ENCODE data around the gene SLC8A1.

The SLC8A1 gene

DNA sequence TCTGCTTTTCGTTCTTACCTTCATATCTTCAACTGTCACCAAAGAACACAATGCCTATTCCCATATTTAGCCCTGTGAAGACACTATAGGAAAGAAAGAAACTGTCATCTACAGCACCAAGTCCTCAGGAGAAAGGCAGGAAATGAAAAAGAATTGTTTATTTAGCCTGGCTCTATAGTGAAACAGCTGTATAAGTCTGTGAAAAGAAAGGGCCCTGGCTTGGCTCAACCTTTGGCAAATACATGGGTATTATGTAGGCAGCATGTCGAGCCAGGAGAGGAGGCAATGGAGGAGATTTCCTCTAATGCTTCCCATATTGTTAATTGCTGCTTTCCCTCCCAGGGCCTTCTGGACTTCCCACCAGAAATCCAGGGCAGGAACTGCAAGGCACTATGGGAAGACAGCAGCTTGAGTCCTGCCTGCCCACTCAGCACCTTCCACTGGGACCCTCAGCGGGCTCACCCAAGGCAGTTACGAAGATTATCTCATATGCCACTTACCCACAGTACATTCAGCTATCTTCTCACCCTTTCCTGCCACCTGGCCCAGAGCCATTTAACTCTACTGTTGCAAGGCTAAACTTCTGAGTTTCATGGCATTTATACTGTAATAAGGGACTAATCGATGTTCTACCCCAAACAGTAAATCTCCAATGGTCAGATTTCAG, 30.1 kb downstream of the SLC8A1 start:
- no peak for DNase-seq (ENCODE audit: low spot score)

DNA sequence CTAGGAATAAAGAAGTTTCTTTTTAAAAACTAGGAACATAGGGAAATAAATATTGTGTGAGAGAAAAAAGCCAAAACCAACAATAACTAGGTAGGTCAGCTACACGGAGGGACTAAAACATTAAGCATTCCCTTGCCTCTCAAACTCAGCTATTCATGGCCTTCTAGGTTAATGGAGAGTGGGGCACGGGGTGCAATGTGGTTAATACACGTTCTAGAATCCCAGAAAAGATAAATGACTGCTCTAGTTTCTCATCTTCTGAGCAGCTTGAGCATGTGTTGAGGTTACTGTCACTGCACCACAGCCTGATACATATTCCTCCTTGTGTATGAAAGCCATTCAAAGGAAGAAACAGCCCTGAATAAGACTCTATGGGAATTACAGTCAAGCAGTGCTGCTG, 31.4 kb downstream of the SLC8A1 start:
- no peak for DNase-seq (ENCODE audit: low spot score)

DNA sequence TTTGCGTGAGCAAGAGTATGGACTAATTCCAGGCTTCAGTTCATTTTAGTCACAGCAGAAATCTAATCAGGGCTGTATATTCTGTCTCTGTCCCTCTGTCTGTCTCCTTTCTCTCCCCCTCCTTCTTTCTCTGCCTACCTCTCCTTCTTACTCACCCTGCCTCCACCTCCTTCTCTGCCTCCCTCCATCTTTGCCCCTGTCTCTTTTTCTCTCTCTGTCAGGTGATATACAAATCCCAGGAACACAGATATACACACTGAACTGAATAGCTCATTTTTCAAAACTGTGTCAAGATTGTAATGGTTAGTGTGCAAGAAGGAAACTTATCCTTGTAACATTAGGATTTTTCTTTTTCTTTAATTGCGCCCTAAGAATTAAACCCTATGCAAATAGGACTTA, 32.5 kb downstream of the SLC8A1 start:
- DNase-seq (ENCODE audit: low spot score), result no peak

DNA sequence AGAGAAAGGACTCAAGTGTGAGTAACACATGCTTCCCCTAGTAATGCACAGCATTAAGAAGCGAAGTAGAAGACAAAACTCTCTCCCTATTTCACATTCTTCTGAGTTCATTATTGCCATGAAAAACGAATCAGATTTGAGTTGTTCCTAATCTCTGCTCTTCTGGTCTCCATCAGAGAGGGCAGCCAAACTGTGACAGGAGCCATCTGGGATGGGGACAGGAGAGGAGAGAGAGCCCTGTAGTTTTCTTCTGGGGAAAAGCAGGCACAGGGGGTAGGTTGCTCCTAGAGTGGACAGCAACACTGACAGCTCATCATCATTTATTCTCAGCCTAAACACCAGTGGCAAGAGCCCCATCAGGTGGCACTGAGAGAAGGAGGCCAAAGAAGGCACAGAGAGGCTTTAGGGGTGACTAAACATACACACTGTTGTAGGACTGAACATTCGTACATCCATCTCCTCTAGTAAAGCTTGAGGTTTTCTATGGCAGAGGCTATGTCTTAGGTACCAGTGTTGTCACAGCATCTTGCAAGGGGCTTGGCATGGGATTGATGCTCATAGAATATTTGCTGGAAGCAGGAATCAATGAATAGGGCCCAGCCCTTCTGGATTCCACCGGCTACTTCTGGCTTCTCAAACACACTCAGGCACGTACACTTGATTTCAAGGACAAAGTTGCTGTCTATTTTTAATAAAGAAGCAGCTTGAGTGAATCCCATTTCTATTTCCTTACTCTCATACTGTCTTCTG, 33.1 kb downstream of the SLC8A1 start:
- DNase-seq (ENCODE audit: low spot score), result no peak

DNA sequence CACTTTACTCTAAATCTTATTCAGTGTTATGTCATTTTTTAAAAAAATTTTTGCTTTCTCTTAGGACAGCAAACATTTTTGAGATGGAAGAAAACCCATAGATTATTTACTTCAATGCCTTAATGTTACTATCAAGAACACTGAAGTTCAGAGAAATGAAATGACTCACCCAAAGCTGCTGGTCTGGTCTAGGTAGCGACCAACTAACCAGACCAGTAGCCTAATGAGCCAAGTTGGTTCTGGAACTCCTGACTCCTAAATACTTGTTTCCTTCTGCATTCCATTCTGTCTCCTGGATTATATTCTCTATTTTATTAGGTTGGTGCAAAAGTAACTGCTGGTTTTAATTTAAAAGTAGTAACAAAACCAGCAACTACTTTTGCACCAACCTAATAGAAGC, 35.4 kb downstream of the SLC8A1 start:
- DNase-seq (ENCODE audit: low spot score), result no peak

DNA sequence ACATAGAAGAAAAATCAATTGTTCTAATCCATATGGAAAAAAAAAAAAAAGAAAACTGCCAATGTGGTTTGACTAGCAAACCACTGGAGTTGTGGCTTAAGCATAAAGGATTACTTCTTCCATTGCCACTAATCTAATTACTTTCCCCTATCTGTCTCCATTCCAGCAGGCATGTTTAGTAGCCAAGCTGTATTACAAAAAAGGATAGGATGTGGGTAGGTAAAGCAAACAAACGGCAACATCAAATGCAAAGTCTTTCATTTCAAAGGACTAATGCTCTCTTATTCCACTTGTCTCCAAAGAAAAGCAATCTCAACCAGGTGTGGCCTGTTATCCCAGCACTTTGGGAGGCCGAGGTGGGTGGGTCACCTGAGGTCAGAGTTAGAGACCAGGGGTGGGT, 36.5 kb downstream of the SLC8A1 start:
- DNase-seq (ENCODE audit: low spot score), result no peak

DNA sequence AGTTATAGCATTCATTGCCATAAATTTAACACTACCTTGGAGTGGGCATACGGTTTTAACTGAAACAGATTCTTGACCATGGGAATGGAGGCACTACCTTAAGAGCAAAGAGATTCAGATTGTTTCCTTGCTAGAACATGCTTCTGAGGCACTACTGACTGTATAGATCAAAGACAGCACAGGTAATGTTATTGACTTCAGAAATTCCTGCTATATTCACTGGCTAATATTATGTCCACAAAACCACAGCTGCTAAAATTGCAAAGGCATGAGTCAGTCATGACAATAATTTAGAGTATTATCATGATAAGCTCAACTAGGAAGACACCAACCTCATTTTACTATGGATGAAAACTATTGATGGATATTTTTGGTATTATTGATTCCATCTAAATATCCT, 39.4 kb downstream of the SLC8A1 start:
- DNase-seq (ENCODE audit: low spot score), result no peak

DNA sequence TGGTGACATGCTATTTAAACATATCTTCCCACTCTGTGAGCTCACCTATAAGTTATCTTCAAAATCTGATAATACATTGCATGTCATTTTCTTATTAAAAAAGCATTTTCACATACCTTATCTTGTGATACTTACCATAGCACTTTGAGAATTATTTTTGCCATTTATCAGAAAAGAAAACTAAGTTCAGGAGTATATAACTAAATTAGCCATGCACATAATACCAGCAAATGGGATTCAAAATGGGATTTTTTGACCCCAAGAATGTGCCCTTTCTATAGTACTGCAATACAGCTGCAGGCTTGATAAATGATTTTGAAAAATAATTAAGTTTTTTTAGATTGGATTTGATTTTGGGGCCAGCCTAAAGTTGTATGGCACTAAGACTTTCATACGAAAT, 41.2 kb downstream of the SLC8A1 start:
- no peak for DNase-seq (ENCODE audit: low spot score)

DNA sequence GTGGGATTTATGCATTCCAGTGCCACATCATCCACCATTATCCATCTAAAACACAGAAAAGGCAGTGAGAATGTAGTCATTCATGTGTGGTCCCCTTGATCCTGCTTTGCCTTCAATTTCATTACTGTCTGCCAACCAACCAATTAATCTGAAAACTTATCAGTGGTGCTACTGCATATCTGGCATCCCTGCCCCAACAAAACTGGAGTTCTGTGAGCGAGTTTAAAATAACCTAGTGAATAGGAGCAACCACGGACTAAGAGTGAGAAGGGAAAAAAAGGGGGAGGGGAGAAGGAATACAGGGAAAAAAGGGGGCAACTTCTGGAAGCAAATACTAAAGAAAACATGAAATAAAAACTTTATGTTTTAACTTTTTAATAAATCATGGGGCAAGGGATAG, 42.2 kb downstream of the SLC8A1 start:
- no peak for DNase-seq (ENCODE audit: low spot score)

DNA sequence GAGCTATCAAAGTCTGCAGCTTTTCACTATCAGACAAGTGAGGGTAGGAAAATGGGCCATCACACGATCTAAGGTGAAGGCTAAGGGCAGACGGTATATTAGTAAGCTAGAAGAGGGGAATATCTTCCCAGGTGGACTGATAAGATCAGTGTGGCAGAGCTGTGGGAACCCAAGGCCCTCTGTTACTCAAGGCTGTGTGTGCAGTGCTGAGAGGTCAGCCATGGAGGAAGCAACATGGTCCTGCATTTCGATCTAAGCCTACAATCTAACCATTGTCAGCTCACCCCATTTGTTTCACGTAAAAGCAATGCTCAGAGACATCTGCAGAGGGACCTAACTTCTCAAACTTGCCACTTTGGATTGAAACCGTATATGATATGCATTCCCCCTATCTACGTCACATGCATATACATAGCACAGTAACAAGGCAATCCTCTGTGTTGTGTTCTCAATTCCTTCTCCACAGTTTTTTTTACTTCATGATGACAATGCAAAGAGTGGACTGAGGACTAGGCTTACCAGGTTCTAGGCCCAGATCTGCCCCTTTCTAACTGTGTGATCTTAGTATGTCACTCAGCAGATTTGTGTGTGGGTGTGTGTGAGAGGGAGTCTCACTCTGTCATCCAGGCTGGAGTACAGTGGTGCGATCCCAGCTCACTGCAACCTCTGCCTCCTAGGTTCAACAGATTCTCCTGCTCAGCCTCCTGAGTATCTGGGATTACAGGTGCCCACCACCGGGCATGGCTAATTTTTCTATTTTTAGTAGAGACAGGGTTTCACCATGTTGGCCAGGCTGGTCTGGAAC, 45.2 kb downstream of the SLC8A1 start:
- DNase-seq (ENCODE audit: low spot score), result no peak

DNA sequence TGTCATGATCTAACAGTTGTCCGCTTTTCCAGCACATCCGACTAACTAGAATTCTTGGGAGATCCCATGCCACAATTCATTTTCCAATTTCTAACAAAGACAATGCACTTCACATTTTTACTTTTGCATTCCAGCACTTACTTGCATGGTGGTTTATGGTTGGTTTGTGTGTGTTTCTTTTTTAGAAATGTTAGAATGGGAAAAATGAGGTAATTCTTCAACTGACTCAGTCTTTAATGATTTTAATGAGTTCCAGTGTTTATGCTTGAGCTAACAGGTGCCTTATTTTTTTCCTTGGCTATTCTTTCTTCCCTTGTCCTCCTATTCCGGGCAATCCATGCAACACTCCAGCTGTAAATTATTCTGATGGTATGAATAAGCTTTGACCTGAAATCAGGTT, 46.4 kb downstream of the SLC8A1 start:
- no peak for DNase-seq (ENCODE audit: low spot score)

DNA sequence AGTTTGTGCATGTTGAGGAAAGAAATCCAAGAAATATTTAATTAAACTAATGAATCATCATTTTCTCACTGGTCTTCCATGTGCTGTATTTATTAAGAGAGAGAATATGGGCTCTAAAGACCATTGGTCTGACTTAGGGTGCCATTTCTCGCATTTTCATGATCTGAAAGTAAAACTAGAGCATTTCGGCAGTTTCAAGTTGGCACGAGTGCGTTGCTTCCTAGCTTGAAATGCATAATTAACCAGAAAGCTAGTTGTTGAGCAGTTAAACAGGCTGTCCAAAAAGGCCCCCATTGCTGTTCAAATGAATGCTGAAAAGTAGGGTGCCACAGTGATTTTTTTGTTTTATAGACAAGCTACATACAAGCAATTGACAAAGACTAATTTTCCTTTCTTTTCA, 47.4 kb downstream of the SLC8A1 start:
- no peak for DNase-seq (ENCODE audit: low spot score)

DNA sequence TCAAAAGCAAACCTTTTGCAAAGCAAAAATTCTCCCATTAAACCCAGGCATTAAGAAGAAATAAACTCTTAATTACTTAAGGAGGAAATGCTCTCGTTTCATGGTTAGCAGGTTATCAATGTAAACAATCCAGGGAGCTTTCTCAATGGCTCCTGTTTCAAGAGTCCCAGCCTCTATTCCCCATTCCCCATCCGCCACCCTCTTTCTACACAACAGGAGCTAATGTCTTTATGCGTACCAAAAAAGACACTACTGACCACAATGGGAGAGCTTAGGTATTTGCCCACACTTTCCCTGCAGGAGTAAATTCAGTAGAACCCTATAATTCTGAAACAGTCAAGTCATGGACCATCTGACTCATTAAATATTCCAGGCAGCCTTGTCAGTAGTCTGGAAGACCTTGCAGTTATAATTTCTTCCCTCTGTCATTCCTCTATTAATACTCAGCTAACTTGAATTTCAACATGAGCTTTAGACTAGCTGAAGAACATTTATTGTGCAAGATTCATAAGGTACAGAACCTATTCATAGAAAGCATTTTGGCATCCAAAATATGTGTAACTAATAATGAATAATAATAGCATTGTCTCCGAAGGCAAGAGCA, 48.6 kb downstream of the SLC8A1 start:
- no peak for DNase-seq (ENCODE audit: low spot score)

DNA sequence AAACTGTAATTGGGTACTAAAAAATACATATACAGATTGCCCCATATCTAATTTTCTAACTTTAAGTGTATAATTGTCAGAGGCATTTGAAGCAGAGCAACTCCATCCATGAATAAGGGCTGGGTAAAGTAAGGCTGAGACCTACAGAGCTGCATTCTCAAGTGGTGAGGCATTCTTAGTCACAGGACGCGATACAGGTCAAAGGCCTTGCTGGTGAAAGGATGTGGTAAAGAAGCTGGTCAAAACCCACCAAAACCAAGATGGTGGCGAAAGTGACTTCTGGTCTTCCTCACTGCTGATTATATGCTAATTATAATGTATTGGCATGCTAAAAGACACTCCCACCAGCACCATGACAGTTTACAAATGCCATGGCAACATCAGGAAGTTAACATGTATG, 50.0 kb downstream of the SLC8A1 start:
- DNase-seq (ENCODE audit: low spot score), result peak; percentile 78

DNA sequence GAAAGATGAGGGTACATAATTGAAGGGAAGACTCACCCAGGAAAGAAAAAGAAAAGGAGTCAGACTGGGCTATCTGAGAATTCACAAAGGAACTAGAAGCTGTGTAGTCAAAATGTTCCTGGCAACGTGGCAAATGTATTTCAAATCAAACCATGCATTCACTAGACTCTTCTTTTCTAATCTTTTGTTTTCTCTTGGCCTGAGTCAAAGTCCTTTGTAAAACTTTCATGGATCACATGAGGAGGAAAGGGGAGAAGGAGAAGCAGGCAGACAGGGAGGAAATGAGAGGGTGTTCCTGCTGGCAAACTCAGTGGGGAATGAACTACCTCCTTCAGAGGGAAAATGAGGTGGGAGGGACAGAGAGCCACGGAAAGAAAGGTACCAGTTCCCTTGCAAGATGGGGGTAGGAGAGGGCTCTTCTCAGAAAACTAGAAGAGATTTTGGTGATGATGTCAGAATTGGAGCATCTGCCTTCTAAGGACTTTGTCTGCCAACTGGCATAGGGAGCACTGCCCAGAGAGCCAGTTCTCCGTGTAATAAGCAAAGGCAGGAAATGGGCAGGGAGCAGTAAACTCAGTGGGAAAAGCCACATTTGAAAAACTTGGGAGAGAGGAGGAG, 51.4 kb downstream of the SLC8A1 start:
- DNase-seq (ENCODE audit: low spot score), result no peak

DNA sequence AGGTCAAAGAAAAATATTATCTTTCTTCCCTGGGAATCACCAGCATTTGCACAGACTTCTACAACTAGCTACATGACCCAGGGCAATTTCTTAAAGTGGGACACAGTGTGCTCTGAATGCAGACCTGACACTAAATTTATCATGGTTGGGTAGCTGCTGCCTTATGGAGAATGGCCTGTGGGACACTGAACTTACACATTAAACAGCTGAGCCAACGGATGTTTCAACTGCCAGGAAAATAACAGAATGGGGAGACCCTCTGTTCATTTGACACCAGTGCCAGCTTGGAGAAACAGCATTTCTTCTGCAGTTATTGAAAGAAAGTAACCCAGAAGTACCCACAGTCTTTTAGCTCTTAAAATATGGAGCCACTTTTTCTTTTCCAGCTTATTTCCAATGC, 54.1 kb downstream of the SLC8A1 start:
- no peak for DNase-seq (ENCODE audit: low spot score)

DNA sequence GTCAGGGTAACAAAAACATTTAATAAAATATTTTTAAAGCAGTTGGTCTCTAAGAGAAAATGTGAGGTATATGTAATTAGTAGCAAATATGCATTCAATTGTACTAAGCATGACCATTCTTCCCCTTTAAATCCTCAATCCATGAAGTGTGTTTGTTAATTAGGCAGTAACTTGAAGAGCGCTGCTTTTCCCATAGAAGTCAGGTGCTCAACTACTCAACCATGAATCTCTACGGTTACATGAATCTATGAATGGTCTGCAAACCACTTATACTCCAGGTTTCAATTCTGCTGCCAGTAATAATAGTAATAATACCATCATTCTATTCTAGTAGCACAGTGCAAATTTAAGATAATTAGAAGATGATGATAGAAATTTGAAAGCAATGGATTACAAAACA, 55.8 kb downstream of the SLC8A1 start:
- DNase-seq (ENCODE audit: low spot score), result no peak

DNA sequence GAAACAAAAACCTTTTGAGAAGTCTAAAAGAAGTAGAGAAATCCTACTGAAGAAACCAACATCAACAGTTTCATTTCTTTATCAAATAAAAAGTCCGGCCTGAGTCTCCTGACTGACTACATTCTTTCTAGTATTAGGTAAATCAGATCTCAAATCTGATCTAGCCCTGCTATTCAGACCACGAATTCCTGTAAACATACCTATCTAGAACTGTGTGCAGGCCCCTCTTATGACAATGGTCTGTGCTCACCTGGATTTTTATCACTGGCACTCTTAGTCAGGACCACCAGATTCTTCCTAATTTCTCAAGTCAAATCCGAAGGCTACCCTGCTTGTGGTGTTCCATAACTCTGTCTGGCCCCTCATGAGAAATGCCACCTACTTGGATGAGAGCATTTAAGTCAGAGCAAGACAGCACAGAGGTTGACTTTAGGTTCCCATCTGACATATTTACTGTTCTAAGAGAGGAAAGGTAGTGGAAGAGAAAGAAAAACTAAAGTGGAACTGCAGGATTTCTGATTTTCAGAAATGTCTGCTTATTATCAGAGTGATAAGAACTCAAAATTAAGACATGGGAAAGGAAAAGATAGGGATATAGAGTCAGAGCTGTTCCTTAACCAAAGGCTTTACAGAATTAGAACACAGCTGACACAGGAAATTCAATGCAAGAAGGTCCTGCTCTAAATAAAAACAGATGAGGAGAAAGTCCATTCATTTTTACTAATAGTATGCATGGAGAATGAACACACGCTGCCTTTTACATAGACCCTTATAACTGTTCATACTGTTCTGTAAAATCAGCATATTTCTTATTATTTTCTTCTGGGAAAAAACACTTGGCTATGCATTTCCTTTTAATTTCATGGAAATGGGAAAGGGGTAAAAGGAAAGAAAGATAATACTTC, 56.5 kb downstream of the SLC8A1 start:
- DNase-seq (ENCODE audit: low spot score), result no peak

DNA sequence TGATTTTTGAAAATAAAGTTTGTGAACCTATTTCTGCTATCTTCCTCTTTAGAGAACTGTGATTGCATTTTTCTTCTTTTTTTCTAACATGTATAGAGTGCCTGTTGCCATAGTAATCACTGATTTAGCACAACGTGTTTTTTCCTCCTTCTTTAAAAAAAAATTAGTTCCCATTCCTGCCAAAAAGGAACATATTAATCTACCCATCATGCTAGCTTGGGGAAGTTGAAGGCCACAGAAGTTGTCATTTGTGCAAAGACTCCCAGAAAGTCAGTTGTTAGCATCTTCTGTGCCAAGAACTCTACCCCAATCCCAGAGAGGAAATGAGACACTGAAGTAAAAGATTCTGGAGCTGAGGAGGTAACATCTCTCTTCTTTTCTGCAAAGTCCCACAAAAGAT, 57.3 kb downstream of the SLC8A1 start:
- no peak for DNase-seq (ENCODE audit: low spot score)

DNA sequence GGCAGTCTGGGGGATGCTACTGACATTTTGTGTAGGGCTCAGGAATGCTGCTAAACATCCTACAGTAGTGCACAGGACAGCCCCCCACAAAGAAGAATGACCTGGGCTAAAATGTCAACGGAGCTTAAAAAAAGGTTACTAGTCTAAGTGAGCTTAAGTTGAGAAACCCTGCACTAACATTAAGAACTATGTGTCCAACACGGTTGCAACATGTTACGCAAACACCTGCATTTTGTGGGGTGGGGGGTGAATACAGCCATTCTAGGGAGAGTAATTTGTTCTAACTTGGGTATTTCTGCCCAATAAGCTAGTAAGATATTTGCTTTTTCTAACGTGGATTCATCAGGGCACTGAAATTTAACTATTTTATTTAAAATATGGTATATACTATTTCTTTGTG, 57.9 kb downstream of the SLC8A1 start:
- no peak for DNase-seq (ENCODE audit: low spot score)

DNA sequence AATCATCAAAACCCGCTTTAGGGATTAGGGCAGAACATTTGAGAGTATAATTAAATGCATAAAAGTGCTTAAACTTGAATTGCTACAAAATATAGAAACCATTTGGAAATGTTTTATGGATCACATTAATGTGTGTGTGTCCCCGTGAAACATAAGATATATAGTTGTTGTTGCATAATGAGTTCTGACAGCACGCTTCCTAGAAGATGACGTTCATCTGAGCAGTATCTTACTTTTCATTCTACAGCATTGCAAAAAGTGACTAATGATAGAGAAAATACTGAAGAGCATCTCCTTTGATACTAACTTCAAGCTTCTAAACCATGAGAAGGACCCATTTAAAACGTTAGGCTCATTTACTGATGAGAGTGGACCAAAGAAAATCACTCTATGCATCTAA, 63.7 kb downstream of the SLC8A1 start:
- DNase-seq (ENCODE audit: low spot score), result no peak

Measured in RKO (cell line).